Astrocyte of the cerebellum (primary cell): Measurements from ENCODE around the gene FRMPD4.

Source experiments
- DNase-seq: peaks from one replicate; pipeline ENCODE4 v3.0.0-alpha.2; 2011; ENCODE audit warnings: low read depth
- H3K4me3 ChIP-seq: 2 replicates; pipeline ENCODE4 v1.5.1; 2011; ENCODE audit warnings: mild to moderate bottlenecking, low read depth, low read length, moderate library complexity
- in situ Hi-C: cut with HindIII; loops from 2 replicates; pipeline ENCODE4 v1.10.0; 2017; ENCODE audit warnings: low sequenced_read_pairs
- TF ChIP-seq, protein P1 (sequence below): IDR thresholded peaks from 2 replicates; pipeline ENCODE4 v1.5.1; 2012; ENCODE audit warnings: low read length, low read depth, moderate library complexity, mild to moderate bottlenecking; ENCODE audit errors: missing control alignments

FRMPD4 gene

DNA sequence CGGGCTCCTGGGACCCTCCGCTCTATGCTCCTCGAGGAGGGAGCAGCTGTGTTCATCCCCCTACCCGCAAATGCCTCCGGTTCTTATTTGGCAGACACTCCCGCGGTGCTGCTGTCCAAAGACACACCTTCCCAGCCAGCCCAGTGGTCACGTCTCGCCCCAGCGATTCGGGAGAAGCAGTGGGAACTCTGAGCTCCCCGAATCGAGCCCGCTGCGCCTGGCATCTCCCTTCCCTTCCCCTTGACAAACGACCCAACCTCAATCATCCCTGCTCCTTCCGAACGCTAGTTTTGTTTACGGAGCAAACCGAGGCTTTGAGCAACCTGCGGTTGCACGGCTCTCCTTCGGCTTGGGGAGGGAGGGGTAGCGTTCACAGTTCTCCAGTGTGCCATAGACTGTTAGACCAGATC is 317 bp upstream of the FRMPD4 start:
- TF ChIP-seq, protein P1, sequence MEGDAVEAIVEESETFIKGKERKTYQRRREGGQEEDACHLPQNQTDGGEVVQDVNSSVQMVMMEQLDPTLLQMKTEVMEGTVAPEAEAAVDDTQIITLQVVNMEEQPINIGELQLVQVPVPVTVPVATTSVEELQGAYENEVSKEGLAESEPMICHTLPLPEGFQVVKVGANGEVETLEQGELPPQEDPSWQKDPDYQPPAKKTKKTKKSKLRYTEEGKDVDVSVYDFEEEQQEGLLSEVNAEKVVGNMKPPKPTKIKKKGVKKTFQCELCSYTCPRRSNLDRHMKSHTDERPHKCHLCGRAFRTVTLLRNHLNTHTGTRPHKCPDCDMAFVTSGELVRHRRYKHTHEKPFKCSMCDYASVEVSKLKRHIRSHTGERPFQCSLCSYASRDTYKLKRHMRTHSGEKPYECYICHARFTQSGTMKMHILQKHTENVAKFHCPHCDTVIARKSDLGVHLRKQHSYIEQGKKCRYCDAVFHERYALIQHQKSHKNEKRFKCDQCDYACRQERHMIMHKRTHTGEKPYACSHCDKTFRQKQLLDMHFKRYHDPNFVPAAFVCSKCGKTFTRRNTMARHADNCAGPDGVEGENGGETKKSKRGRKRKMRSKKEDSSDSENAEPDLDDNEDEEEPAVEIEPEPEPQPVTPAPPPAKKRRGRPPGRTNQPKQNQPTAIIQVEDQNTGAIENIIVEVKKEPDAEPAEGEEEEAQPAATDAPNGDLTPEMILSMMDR: no peak
- in situ Hi-C loops: no loop called here
- peak overlapping the region; percentile 37 for H3K4me3 ChIP-seq
- DNase-seq: no peak

DNA sequence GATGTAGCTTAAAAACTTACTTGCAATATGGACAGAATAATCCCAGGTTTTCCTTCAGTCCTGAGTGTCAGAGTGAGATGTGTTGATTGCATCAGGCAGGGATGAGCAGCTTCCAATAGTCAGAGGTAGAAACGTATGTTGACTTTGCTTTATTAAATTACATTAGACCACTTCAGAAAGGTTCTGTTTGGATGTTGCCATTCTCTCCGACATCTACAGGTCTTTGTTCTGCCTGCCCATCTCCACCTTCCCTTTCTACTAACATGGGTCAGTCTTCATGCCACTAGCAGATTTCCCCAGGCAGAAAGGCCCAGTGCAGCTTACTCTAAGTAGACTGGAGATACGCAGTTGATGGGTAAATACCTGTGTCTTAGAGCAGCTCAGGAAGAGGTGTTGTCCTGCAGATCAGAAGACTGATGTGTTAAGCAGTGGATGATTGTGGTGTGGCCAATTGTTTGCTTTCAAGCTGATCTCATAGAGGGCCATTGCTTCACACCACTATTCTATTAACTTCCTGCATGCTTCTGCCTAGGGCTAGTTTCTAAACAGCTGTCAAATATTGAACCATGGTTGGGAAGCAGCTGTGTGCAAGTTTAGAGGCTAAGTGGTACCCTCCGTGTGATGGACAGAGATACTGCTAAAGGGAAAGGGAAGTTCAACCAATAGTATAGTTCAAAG is 1.8 kb downstream of the FRMPD4 start:
- TF ChIP-seq, protein P1: no peak
- no peak overlapping the region for H3K4me3 ChIP-seq
- in situ Hi-C loops: no loop called here
- no peak for DNase-seq

DNA sequence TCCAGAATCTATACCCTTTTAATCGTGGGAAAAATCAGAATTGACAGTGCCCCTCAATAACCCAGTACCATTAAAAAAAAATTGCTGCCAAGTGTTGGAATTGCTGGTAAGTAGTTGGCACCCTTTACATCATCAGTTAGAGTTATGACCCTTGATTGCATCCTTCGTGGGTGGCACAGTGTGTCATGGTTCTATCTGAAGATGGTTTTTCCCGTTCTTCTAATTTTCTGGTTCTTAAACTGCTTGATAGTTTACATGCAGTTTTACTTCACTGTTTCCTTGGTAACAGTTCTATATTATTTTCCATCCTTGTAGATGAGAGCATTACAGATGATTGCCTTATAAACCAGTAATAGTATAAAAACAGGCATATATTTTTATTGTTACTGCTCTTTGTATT is 3.2 kb downstream of the FRMPD4 start:
- in situ Hi-C loops: no loop called here
- DNase-seq: no peak
- TF ChIP-seq, protein P1: no peak
- no peak overlapping the region for H3K4me3 ChIP-seq

DNA sequence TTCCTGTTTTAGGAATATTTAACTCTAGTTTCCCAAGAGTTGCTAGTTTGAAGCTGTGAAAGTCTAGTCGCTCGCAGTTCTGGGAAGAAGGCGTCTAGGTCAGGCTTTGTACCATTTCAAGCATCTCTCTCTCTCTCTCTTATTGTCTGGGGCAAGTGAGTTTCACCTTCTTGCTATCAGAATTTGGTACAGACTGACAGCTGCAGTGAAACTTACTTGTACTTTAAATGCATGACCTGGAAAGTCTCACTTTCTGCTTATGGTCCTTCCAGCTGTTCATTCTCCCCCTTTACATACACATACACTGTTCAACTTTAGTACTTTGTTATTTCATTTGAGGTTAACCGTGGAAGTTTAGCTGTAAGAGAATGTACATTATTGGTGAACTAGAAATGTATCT is 4.4 kb downstream of the FRMPD4 start:
- in situ Hi-C loops: no loop called here
- DNase-seq: no peak
- H3K4me3 ChIP-seq: no peak overlapping the region
- TF ChIP-seq, protein P1: no peak

DNA sequence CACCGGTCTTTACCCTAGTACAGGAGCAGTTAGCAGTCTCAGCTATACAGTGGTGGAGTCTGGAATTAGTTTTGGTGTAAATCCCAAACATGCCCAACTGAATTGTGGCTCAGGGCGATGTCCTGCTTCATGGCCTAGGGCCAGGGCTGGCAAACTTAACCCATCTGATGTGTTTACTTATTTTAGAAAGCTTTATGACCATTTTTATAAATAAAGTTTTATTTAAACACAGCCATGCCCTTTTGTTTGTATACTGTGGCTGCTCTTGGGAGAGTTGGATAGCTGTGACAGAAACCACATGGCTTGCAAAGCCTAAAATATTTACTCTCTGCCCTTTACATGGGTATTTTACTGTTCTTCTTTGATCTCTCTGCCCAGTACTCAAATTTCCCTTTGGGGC is 7.1 kb downstream of the FRMPD4 start:
- DNase-seq: no peak
- in situ Hi-C loops: no loop called here
- H3K4me3 ChIP-seq: no peak overlapping the region
- TF ChIP-seq, protein P1: no peak

DNA sequence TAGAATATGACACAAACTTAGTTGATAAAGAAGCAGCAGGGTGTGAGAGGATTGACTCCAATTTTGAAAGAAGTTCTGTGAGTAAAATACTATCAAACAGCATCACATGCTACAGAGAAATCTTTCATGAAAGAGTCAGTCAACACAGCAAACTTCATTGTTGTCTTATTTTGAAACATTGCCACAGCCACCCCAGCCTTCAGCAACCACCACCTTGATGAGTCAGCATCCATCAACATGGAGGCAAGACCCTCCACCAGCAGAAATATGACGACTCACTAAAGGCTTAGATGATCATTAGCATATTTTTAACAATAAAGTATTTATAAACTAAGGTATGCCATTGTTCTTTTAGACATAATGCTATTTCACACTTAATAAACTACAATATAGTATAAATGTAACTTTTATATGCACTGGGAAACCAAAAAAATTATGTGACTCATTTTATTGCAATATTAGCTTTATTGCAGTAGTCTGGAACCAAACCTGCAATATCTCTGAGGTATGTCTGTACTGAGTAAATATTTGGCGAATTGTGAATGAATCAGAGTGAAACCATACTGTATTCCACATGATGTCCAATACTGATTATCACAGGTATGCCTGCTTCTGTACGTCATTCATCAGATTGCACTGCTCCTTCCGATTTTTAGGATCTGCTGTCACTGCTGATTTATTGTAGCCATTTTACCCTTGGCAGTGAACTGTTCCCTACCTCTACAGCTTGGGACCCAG is 11.6 kb downstream of the FRMPD4 start:
- no peak overlapping the region for H3K4me3 ChIP-seq
- DNase-seq: no peak
- TF ChIP-seq, protein P1: no peak
- in situ Hi-C loops: no loop called here
